Measurements from ENCODE around the gene PTCD2. TPM values are rescaled to one million over a fixed set of nuclear protein-coding genes. Genes with fewer than 3 reads are reported as not detected.

The PTCD2 gene
- total and polyA plus RNA-seq, 3 experiments from 2014 or later: 2.6 to 15.0 (median 14.0) TPM

GRCh38 chr5:72353046-72353445 is 32.9 kb downstream of the PTCD2 start:
- DNase-seq: no peak
- no peak overlapping the region for H3K27ac ChIP-seq (ENCODE audit: low read depth, low read length)
- Mint-ChIP-seq H3K4me1 (no peaks in the 10 kb centered on the region), H3K27me3 (no peaks in the 10 kb centered on the region), H3K9me3 (no peaks in the 10 kb centered on the region), H3K27ac (no peak overlapping the region), H3K36me3 (peaks cover 0 to 21% (median 10%) of the 10 kb centered on the region in 3 donors), H3K4me3 (no peak overlapping the region)
- CTCF ChIA-PET: no interaction called here
- H3K36me3 ChIP-seq (ENCODE audit: insufficient read depth, low read length): peaks cover under 1% of the 10 kb centered on the region
- H3K9me3 ChIP-seq (ENCODE audit: low read length): no peaks in the 10 kb centered on the region
- POLR2A ChIA-PET: no interaction called here
- no peaks in the 10 kb centered on the region for H3K4me1 ChIP-seq (ENCODE audit: insufficient read depth, low read length)
- H3K27me3 ChIP-seq (ENCODE audit: insufficient read depth, low read length, poor library complexity, severe bottlenecking): no peaks in the 10 kb centered on the region
- no peak overlapping the region for H3K4me3 ChIP-seq (ENCODE audit: low read length)

GRCh38 chr5:72355706-72356299 is 35.6 kb downstream of the PTCD2 start:
- no peaks in the 10 kb centered on the region for H3K27me3 ChIP-seq (ENCODE audit: insufficient read depth, low read length, poor library complexity, severe bottlenecking)
- Mint-ChIP-seq H3K4me1 (no peaks in the 10 kb centered on the region), H3K27ac (peak overlapping the region in 1 of 8 donors; percentile 18), H3K27me3 (no peaks in the 10 kb centered on the region), H3K36me3 (peaks cover 1 to 30% (median 28%) of the 10 kb centered on the region in 3 donors), H3K4me3 (no peak overlapping the region), H3K9me3 (no peaks in the 10 kb centered on the region)
- H3K36me3 ChIP-seq (ENCODE audit: insufficient read depth, low read length): peaks cover 14% of the 10 kb centered on the region
- no peaks in the 10 kb centered on the region for H3K9me3 ChIP-seq (ENCODE audit: low read length)
- no peak overlapping the region for H3K27ac ChIP-seq (ENCODE audit: low read depth, low read length)
- H3K4me3 ChIP-seq (ENCODE audit: low read length): no peak overlapping the region
- ChIA-PET POLR2A (no interaction called here), CTCF (interaction anchor here (1.2 kb wide), 1 partner anchor 10 kb away, joined by 4 read pairs; no protein-coding TSS in a partner anchor)
- no peaks in the 10 kb centered on the region for H3K4me1 ChIP-seq (ENCODE audit: insufficient read depth, low read length)
- DNase-seq: no peak

- Mint-ChIP-seq H3K27ac (no peak overlapping the region), H3K4me3 (no peak overlapping the region), H3K36me3 (peaks cover 7 to 35% (median 26%) of the 10 kb centered on the region in 3 donors), H3K4me1 (no peaks in the 10 kb centered on the region), H3K27me3 (no peaks in the 10 kb centered on the region), H3K9me3 (no peaks in the 10 kb centered on the region)
- peaks cover 14% of the 10 kb centered on the region for H3K36me3 ChIP-seq (ENCODE audit: insufficient read depth, low read length)
- CTCF ChIA-PET: interaction anchor here (1.2 kb wide), 1 partner anchor 10 kb away, joined by 4 read pairs; no protein-coding TSS in a partner anchor
- H3K27me3 ChIP-seq (ENCODE audit: insufficient read depth, low read length, poor library complexity, severe bottlenecking): no peaks in the 10 kb centered on the region
- H3K27ac ChIP-seq (ENCODE audit: low read depth, low read length): no peak overlapping the region
- no peak overlapping the region for H3K4me3 ChIP-seq (ENCODE audit: low read length)
- H3K9me3 ChIP-seq (ENCODE audit: low read length): no peaks in the 10 kb centered on the region
- H3K4me1 ChIP-seq (ENCODE audit: insufficient read depth, low read length): no peaks in the 10 kb centered on the region
- no peak for DNase-seq
- POLR2A ChIA-PET: no interaction called here
Observed at GRCh38 chr5:72356361-72356760, 36.2 kb downstream of the PTCD2 start.

GRCh38 chr5:72358925-72359324 is 38.8 kb downstream of the PTCD2 start:
- H3K36me3 Mint-ChIP-seq: peaks cover 17 to 50% (median 36%) of the 10 kb centered on the region in 3 donors
- Histone ChIP-seq H3K36me3 (ENCODE audit: insufficient read depth, low read length) (peaks cover 14% of the 10 kb centered on the region), H3K9me3 (ENCODE audit: low read length) (no peaks in the 10 kb centered on the region), H3K27ac (ENCODE audit: low read depth, low read length) (no peak overlapping the region), H3K4me3 (ENCODE audit: low read length) (no peak overlapping the region), H3K27me3 (ENCODE audit: insufficient read depth, low read length, poor library complexity, severe bottlenecking) (no peaks in the 10 kb centered on the region), H3K4me1 (ENCODE audit: insufficient read depth, low read length) (no peaks in the 10 kb centered on the region)
- DNase-seq: no peak
- ChIA-PET POLR2A (interaction anchor here (0.6 kb wide), 1 partner anchor 123 kb away, joined by 5 read pairs; no protein-coding TSS in a partner anchor), CTCF (no interaction called here)
- H3K4me3 Mint-ChIP-seq: no peak overlapping the region
- H3K27ac Mint-ChIP-seq: no peak overlapping the region
- H3K9me3 Mint-ChIP-seq: no peaks in the 10 kb centered on the region
- H3K27me3 Mint-ChIP-seq: no peaks in the 10 kb centered on the region
- no peaks in the 10 kb centered on the region for H3K4me1 Mint-ChIP-seq

GRCh38 chr5:72359886-72360285 is 39.7 kb downstream of the PTCD2 start:
- H3K4me3 Mint-ChIP-seq: no peak overlapping the region
- H3K36me3 Mint-ChIP-seq: peaks cover 17 to 53% (median 36%) of the 10 kb centered on the region in 3 donors
- no peaks in the 10 kb centered on the region for H3K4me1 Mint-ChIP-seq
- H3K27ac ChIP-seq (ENCODE audit: low read depth, low read length): no peak overlapping the region
- no peaks in the 10 kb centered on the region for H3K9me3 Mint-ChIP-seq
- H3K27me3 Mint-ChIP-seq: no peaks in the 10 kb centered on the region
- no peaks in the 10 kb centered on the region for H3K9me3 ChIP-seq (ENCODE audit: low read length)
- no peak overlapping the region for H3K27ac Mint-ChIP-seq
- peaks cover 14% of the 10 kb centered on the region for H3K36me3 ChIP-seq (ENCODE audit: insufficient read depth, low read length)
- DNase-seq: no peak
- CTCF ChIA-PET: no interaction called here
- H3K4me3 ChIP-seq (ENCODE audit: low read length): no peak overlapping the region
- H3K27me3 ChIP-seq (ENCODE audit: insufficient read depth, low read length, poor library complexity, severe bottlenecking): no peaks in the 10 kb centered on the region
- POLR2A ChIA-PET: no interaction called here
- H3K4me1 ChIP-seq (ENCODE audit: insufficient read depth, low read length): no peaks in the 10 kb centered on the region

- CTCF ChIA-PET: no interaction called here
- peak overlapping the region in 1 of 8 donors; percentile 52 for H3K27ac Mint-ChIP-seq
- H3K4me3 ChIP-seq (ENCODE audit: low read length): no peak overlapping the region
- no peak for DNase-seq
- H3K36me3 ChIP-seq (ENCODE audit: insufficient read depth, low read length): peaks cover 11% of the 10 kb centered on the region
- no peak overlapping the region for H3K4me3 Mint-ChIP-seq
- H3K4me1 ChIP-seq (ENCODE audit: insufficient read depth, low read length): no peaks in the 10 kb centered on the region
- H3K9me3 Mint-ChIP-seq: no peaks in the 10 kb centered on the region
- no peaks in the 10 kb centered on the region for H3K4me1 Mint-ChIP-seq
- POLR2A ChIA-PET: no interaction called here
- no peaks in the 10 kb centered on the region for H3K27me3 ChIP-seq (ENCODE audit: insufficient read depth, low read length, poor library complexity, severe bottlenecking)
- no peaks in the 10 kb centered on the region for H3K27me3 Mint-ChIP-seq
- H3K27ac ChIP-seq (ENCODE audit: low read depth, low read length): no peak overlapping the region
- no peaks in the 10 kb centered on the region for H3K9me3 ChIP-seq (ENCODE audit: low read length)
- peaks cover 17 to 49% (median 31%) of the 10 kb centered on the region in 3 donors for H3K36me3 Mint-ChIP-seq
Observed at GRCh38 chr5:72363166-72363802, 43.1 kb downstream of the PTCD2 start.

GRCh38 chr5:72364171-72364570 is 44.0 kb downstream of the PTCD2 start:
- Histone ChIP-seq H3K36me3 (ENCODE audit: insufficient read depth, low read length) (peaks cover 5% of the 10 kb centered on the region), H3K4me3 (ENCODE audit: low read length) (no peak overlapping the region), H3K27me3 (ENCODE audit: insufficient read depth, low read length, poor library complexity, severe bottlenecking) (no peaks in the 10 kb centered on the region), H3K4me1 (ENCODE audit: insufficient read depth, low read length) (no peaks in the 10 kb centered on the region), H3K27ac (ENCODE audit: low read depth, low read length) (no peak overlapping the region), H3K9me3 (ENCODE audit: low read length) (no peaks in the 10 kb centered on the region)
- Mint-ChIP-seq H3K4me3 (no peak overlapping the region), H3K9me3 (no peaks in the 10 kb centered on the region), H3K36me3 (peaks cover 17 to 40% (median 27%) of the 10 kb centered on the region in 3 donors), H3K27me3 (no peaks in the 10 kb centered on the region), H3K27ac (no peak overlapping the region), H3K4me1 (no peaks in the 10 kb centered on the region)
- ChIA-PET CTCF (no interaction called here), POLR2A (no interaction called here)
- no peak for DNase-seq

GRCh38 chr5:72364951-72365350 is 44.8 kb downstream of the PTCD2 start:
- Histone ChIP-seq H3K4me3 (ENCODE audit: low read length) (no peak overlapping the region), H3K9me3 (ENCODE audit: low read length) (no peaks in the 10 kb centered on the region), H3K36me3 (ENCODE audit: insufficient read depth, low read length) (peaks cover 4% of the 10 kb centered on the region), H3K27ac (ENCODE audit: low read depth, low read length) (no peak overlapping the region), H3K27me3 (ENCODE audit: insufficient read depth, low read length, poor library complexity, severe bottlenecking) (no peaks in the 10 kb centered on the region), H3K4me1 (ENCODE audit: insufficient read depth, low read length) (no peaks in the 10 kb centered on the region)
- Mint-ChIP-seq H3K4me1 (no peaks in the 10 kb centered on the region), H3K27ac (no peak overlapping the region), H3K36me3 (peaks cover 17 to 33% (median 23%) of the 10 kb centered on the region in 3 donors), H3K9me3 (no peaks in the 10 kb centered on the region), H3K4me3 (no peak overlapping the region), H3K27me3 (no peaks in the 10 kb centered on the region)
- CTCF ChIA-PET: no interaction called here
- no peak for DNase-seq
- POLR2A ChIA-PET: no interaction called here

All from CD8-positive, alpha-beta memory T cell (primary cell).